ENCODE data around the gene PPIL4.

GRCh38 chr6:149477544-149477943 is 68.3 kb downstream of the PPIL4 start:
- TF ChIP-seq POLR2AphosphoS5 (IDR thresholded peaks at IDR 0.05; ENCODE audit: low read depth, low read length) (no peak), POLR2A (IDR thresholded peaks at IDR 0.05; ENCODE audit: low read depth, low read length) (no peak), TAF1 (IDR thresholded peaks at IDR 0.05; ENCODE audit: borderline replicate concordance, low read depth, low read length) (no peak)
